ENCODE results near the gene ZNF282.
A peak's percentile ranks its signal among the peaks of the same experiment; 100 is the strongest.

ZNF282 gene

GRCh38 chr7:149191851-149192250 lies 3.5 kb upstream of the ZNF282 start:
- DNase-seq: no peak

GRCh38 chr7:149194799-149195179 lies 557 bp upstream of the ZNF282 start:
- no peak for DNase-seq

GRCh38 chr7:149196151-149196704 lies 882 bp downstream of the ZNF282 start:
- DNase-seq: peak in 1 of 56 donors; percentile 19

- DNase-seq: no peak
Measured at GRCh38 chr7:149196705-149197171, 1.4 kb downstream of the ZNF282 start.

- DNase-seq: no peak
Measured at GRCh38 chr7:149197675-149198074, 2.3 kb downstream of the ZNF282 start.

GRCh38 chr7:149198161-149198816 lies 2.9 kb downstream of the ZNF282 start:
- DNase-seq: no peak

GRCh38 chr7:149199234-149199995 lies 4.1 kb downstream of the ZNF282 start:
- DNase-seq: no peak

GRCh38 chr7:149202831-149203231 lies 7.5 kb downstream of the ZNF282 start:
- DNase-seq: no peak

GRCh38 chr7:149205690-149206381 lies 10.5 kb downstream of the ZNF282 start:
- no peak for DNase-seq

- DNase-seq: no peak
Measured at GRCh38 chr7:149207324-149208035, 12.1 kb downstream of the ZNF282 start.

GRCh38 chr7:149209518-149210269 lies 14.3 kb downstream of the ZNF282 start:
- DNase-seq: peak in 2 of 56 donors; percentile 11 to 12

GRCh38 chr7:149210551-149210950 lies 15.2 kb downstream of the ZNF282 start:
- no peak for DNase-seq

GRCh38 chr7:149214020-149214720 lies 18.8 kb downstream of the ZNF282 start:
- DNase-seq: no peak

GRCh38 chr7:149216402-149216801 lies 21.1 kb downstream of the ZNF282 start:
- DNase-seq: no peak

- no peak for DNase-seq
Measured at GRCh38 chr7:149217570-149217969, 22.2 kb downstream of the ZNF282 start.

GRCh38 chr7:149218469-149219420 lies 23.4 kb downstream of the ZNF282 start:
- DNase-seq: peak in 1 of 56 donors; percentile 15

- DNase-seq: no peak
Measured at GRCh38 chr7:149220534-149220933, 25.2 kb downstream of the ZNF282 start.

GRCh38 chr7:149223176-149223575 lies 27.8 kb downstream of the ZNF282 start:
- peak in 1 of 56 donors; percentile 37 for DNase-seq

- no peak for DNase-seq
Measured at GRCh38 chr7:149223761-149224160, 28.4 kb downstream of the ZNF282 start.
